ENCODE data around the gene PRICKLE1. TPM values are rescaled to one million over a fixed set of nuclear protein-coding genes. Genes with fewer than 3 reads are reported as not detected.

The PRICKLE1 gene
- polyA plus RNA-seq, 1 donor from 2014 or later, result 20.6 TPM

GRCh38 chr12:42633594-42633993, 44.0 kb upstream of the PRICKLE1 start:
- H3K36me3 ChIP-seq (ENCODE audit: insufficient read depth, low read length), result no peaks in the 10 kb centered on the region
- H2AFZ ChIP-seq (ENCODE audit: low read depth, low read length), result no peak overlapping the region
- H3F3A ChIP-seq (ENCODE audit: insufficient read depth, low read length, poor library complexity, severe bottlenecking), result no peaks in the 10 kb centered on the region
- H3K79me2 ChIP-seq (replicated peaks; ENCODE audit: insufficient read depth, low read length), result no peaks in the 10 kb centered on the region
- no peak overlapping the region for H3K27ac ChIP-seq (ENCODE audit: low read length)
- H3K9me3 ChIP-seq (ENCODE audit: low read length), result no peaks in the 10 kb centered on the region
- H3K4me3 ChIP-seq (ENCODE audit: low read length), result no peak overlapping the region
- H3K9me2 ChIP-seq (ENCODE audit: insufficient read depth, low read length), result no peaks in the 10 kb centered on the region
- H3K27me3 ChIP-seq (ENCODE audit: insufficient read depth, low read depth, low read length), result no peaks in the 10 kb centered on the region
- H3K9ac ChIP-seq (ENCODE audit: low read length), result no peak overlapping the region
- H3K4me2 ChIP-seq (ENCODE audit: low read length), result no peak overlapping the region
- no peaks in the 10 kb centered on the region for H4K20me1 ChIP-seq (ENCODE audit: insufficient read depth)
- TF ChIP-seq EP300 (conservative IDR thresholded peaks at IDR 0.05; ENCODE audit: poor library complexity, severe bottlenecking) (no peak), POLR2AphosphoS5 (IDR thresholded peaks at IDR 0.05) (no peak), TAF1 (IDR thresholded peaks at IDR 0.05; ENCODE audit: low read depth) (no peak), SMC3 (conservative IDR thresholded peaks at IDR 0.05; ENCODE audit: poor library complexity) (no peak), RAD21 (conservative IDR thresholded peaks at IDR 0.05) (no peak), MXI1 (conservative IDR thresholded peaks at IDR 0.05; ENCODE audit: poor library complexity, severe bottlenecking) (no peak), EZH2 (IDR thresholded peaks at IDR 0.05; ENCODE audit: borderline replicate concordance, insufficient read depth, low read length, poor library complexity, severe bottlenecking) (no peak), CTCF (IDR thresholded peaks at IDR 0.05; ENCODE audit: poor library complexity, severe bottlenecking) (no peak)
- TF ChIP-seq, protein P1, sequence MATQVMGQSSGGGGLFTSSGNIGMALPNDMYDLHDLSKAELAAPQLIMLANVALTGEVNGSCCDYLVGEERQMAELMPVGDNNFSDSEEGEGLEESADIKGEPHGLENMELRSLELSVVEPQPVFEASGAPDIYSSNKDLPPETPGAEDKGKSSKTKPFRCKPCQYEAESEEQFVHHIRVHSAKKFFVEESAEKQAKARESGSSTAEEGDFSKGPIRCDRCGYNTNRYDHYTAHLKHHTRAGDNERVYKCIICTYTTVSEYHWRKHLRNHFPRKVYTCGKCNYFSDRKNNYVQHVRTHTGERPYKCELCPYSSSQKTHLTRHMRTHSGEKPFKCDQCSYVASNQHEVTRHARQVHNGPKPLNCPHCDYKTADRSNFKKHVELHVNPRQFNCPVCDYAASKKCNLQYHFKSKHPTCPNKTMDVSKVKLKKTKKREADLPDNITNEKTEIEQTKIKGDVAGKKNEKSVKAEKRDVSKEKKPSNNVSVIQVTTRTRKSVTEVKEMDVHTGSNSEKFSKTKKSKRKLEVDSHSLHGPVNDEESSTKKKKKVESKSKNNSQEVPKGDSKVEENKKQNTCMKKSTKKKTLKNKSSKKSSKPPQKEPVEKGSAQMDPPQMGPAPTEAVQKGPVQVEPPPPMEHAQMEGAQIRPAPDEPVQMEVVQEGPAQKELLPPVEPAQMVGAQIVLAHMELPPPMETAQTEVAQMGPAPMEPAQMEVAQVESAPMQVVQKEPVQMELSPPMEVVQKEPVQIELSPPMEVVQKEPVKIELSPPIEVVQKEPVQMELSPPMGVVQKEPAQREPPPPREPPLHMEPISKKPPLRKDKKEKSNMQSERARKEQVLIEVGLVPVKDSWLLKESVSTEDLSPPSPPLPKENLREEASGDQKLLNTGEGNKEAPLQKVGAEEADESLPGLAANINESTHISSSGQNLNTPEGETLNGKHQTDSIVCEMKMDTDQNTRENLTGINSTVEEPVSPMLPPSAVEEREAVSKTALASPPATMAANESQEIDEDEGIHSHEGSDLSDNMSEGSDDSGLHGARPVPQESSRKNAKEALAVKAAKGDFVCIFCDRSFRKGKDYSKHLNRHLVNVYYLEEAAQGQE (IDR thresholded peaks at IDR 0.05; ENCODE audit: borderline replicate concordance), result no peak

- Histone ChIP-seq H3K4me2 (ENCODE audit: low read length) (no peak overlapping the region), H3K9ac (ENCODE audit: low read length) (no peak overlapping the region), H3K9me2 (ENCODE audit: insufficient read depth, low read length) (no peaks in the 10 kb centered on the region), H3F3A (ENCODE audit: insufficient read depth, low read length, poor library complexity, severe bottlenecking) (no peaks in the 10 kb centered on the region), H3K79me2 (replicated peaks; ENCODE audit: insufficient read depth, low read length) (no peaks in the 10 kb centered on the region), H3K27ac (ENCODE audit: low read length) (no peak overlapping the region), H2AFZ (ENCODE audit: low read depth, low read length) (no peak overlapping the region), H3K9me3 (ENCODE audit: low read length) (no peaks in the 10 kb centered on the region), H3K36me3 (ENCODE audit: insufficient read depth, low read length) (no peaks in the 10 kb centered on the region), H3K4me3 (ENCODE audit: low read length) (no peak overlapping the region), H3K27me3 (ENCODE audit: insufficient read depth, low read depth, low read length) (no peaks in the 10 kb centered on the region), H4K20me1 (ENCODE audit: insufficient read depth) (no peaks in the 10 kb centered on the region)
- TF ChIP-seq SMC3 (conservative IDR thresholded peaks at IDR 0.05; ENCODE audit: poor library complexity), result no peak
These were observed 42.0 kb upstream of the PRICKLE1 start for GRCh38 chr12:42631513-42631912.

GRCh38 chr12:42630314-42630713, 40.8 kb upstream of the PRICKLE1 start:
- Histone ChIP-seq H3K9ac (ENCODE audit: low read length) (no peak overlapping the region), H3K79me2 (replicated peaks; ENCODE audit: insufficient read depth, low read length) (no peaks in the 10 kb centered on the region), H3K27ac (ENCODE audit: low read length) (no peak overlapping the region), H3K4me2 (ENCODE audit: low read length) (no peak overlapping the region), H3K9me2 (ENCODE audit: insufficient read depth, low read length) (no peaks in the 10 kb centered on the region), H3K4me3 (ENCODE audit: low read length) (no peak overlapping the region), H2AFZ (ENCODE audit: low read depth, low read length) (no peak overlapping the region), H4K20me1 (ENCODE audit: insufficient read depth) (no peaks in the 10 kb centered on the region), H3F3A (ENCODE audit: insufficient read depth, low read length, poor library complexity, severe bottlenecking) (no peaks in the 10 kb centered on the region), H3K9me3 (ENCODE audit: low read length) (no peaks in the 10 kb centered on the region), H3K36me3 (ENCODE audit: insufficient read depth, low read length) (no peaks in the 10 kb centered on the region), H3K27me3 (ENCODE audit: insufficient read depth, low read depth, low read length) (no peaks in the 10 kb centered on the region)
- no peak for TF ChIP-seq MXI1 (conservative IDR thresholded peaks at IDR 0.05; ENCODE audit: poor library complexity, severe bottlenecking)
- TF ChIP-seq SMC3 (conservative IDR thresholded peaks at IDR 0.05; ENCODE audit: poor library complexity), result no peak
- TF ChIP-seq CTCF (IDR thresholded peaks at IDR 0.05; ENCODE audit: poor library complexity, severe bottlenecking), result no peak
- TF ChIP-seq RAD21 (conservative IDR thresholded peaks at IDR 0.05), result no peak
- TF ChIP-seq, protein P1 (IDR thresholded peaks at IDR 0.05; ENCODE audit: borderline replicate concordance), result no peak
- no peak for TF ChIP-seq POLR2AphosphoS5 (IDR thresholded peaks at IDR 0.05)
- no peak for TF ChIP-seq TAF1 (IDR thresholded peaks at IDR 0.05; ENCODE audit: low read depth)
- TF ChIP-seq EP300 (conservative IDR thresholded peaks at IDR 0.05; ENCODE audit: poor library complexity, severe bottlenecking), result no peak
- TF ChIP-seq EZH2 (IDR thresholded peaks at IDR 0.05; ENCODE audit: borderline replicate concordance, insufficient read depth, low read length, poor library complexity, severe bottlenecking), result no peak
